Activated naive CD4-positive, alpha-beta T cell treated with anti-CD3 and anti-CD28 coated beads, Interleukin-2, amount 10 ng/mL, durations not matched to agents 7 days and 5 days (primary cell): Measurements from ENCODE around the gene SPOPL.
A peak's percentile ranks its signal among the peaks of the same experiment; 100 is the strongest.
"Not testable (repeated sequence)": the region's sequence is repeated elsewhere in the genome, so short reads cannot be mapped to it uniquely, and the experiment has no call there.

Source experiments
- CTCF ChIA-PET: fragments of 350-600 bp; sonication (Branson Sonifier 250); formaldehyde crosslinking; loops from one replicate; lab custom pipeline; 2021; ENCODE audit warnings: antibody characterized with exemption; lab: Charles Lee
- DNase-seq: peaks from one replicate; pipeline ENCODE4 v3.0.0-alpha.2; 2020
- H3K27ac Mint-ChIP-seq: one replicate; pipeline ENCODE4 v1.8.0; 2021; ENCODE audit warnings: mild to moderate bottlenecking, moderate library complexity, mixed read lengths
- H3K27me3 Mint-ChIP-seq: one replicate; pipeline ENCODE4 v1.8.0; 2021; ENCODE audit warnings: mild to moderate bottlenecking, mixed read lengths
- H3K36me3 Mint-ChIP-seq: one replicate; pipeline ENCODE4 v1.8.0; 2021; ENCODE audit warnings: mixed read lengths
- H3K4me1 Mint-ChIP-seq: one replicate; pipeline ENCODE4 v1.8.0; 2021; ENCODE audit warnings: mixed read lengths
- H3K4me3 Mint-ChIP-seq: one replicate; pipeline ENCODE4 v1.8.0; 2021; ENCODE audit warnings: mild to moderate bottlenecking, moderate library complexity, mixed read lengths
- H3K9me3 Mint-ChIP-seq: one replicate; pipeline ENCODE4 v1.8.0; 2021; ENCODE audit warnings: mixed read lengths

SPOPL gene

DNA sequence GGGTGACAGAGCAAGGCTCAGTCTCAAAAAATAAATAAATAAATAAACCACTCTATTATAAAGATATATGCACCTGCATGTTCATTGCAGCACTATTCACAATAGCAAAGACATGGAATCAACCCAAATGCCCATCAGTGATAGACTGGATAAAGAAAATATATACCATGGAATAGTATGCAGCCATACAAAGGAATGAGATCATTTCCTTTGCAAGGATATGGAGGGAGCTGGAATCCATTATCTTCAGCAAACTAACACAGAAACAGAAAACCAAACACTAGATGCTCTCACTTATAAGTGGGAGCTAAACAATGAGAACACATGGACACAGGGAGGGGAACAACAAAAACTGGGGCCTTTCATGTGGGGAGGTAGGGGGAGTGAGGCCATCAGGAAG is 18.8 kb upstream of the SPOPL start:
- H3K4me1 Mint-ChIP-seq, H3K27me3 Mint-ChIP-seq, DNase-seq, H3K36me3 Mint-ChIP-seq, H3K9me3 Mint-ChIP-seq, H3K27ac Mint-ChIP-seq, CTCF ChIA-PET, H3K4me3 Mint-ChIP-seq: not testable (repeated sequence)

GRCh38 chr2:138485019-138485418 is 16.6 kb upstream of the SPOPL start:
- H3K4me3 Mint-ChIP-seq: no peak overlapping the region
- CTCF ChIA-PET: no interaction called here
- no peaks in the 10 kb centered on the region for H3K27me3 Mint-ChIP-seq
- H3K36me3 Mint-ChIP-seq: no peaks in the 10 kb centered on the region
- H3K27ac Mint-ChIP-seq: no peak overlapping the region
- no peak for DNase-seq
- peaks cover 3% of the 10 kb centered on the region for H3K9me3 Mint-ChIP-seq
- no peaks in the 10 kb centered on the region for H3K4me1 Mint-ChIP-seq

DNA sequence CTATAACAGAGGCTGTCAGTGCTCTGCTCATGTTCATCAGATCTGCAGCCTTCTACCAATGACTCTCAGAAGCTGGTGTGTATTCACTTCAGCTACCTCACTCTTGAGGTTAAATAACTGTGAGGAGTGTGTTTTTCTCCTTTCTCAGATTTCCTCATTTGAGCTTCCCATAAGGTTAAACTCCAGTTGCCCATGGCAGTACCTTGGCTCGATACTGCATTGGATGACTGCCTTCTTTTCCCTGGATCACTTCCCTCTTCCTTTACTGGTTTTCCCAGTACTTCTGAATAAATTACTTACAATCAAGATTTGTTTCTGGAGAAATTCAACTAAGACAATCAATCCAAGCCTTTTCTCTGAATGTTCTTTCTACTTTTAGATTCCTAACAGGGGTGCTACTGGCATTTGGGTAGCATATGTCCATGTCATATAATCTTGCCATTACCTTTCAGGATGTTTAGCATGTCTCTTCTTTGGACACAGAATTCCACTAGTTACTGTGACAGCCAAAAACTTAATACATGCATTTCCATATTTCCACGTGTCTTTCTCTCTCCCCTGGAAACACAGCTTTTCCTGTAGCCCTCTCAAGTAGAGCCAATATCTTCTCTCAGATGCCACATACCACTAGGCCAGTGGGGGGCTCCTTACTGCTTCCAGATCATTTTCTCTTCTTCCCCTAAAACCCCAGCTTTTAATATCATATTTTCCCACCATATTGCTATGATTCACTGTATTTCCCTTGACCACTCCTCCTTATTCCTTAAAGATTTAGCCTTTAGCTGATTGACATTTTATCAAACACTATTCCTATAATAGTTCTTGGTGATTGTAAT is 15.0 kb upstream of the SPOPL start:
- Mint-ChIP-seq H3K27ac (no peak overlapping the region), H3K4me3 (no peak overlapping the region), H3K9me3 (peaks cover 3% of the 10 kb centered on the region), H3K4me1 (no peaks in the 10 kb centered on the region), H3K27me3 (no peaks in the 10 kb centered on the region), H3K36me3 (no peaks in the 10 kb centered on the region)
- DNase-seq: no peak
- CTCF ChIA-PET: no interaction called here

DNA sequence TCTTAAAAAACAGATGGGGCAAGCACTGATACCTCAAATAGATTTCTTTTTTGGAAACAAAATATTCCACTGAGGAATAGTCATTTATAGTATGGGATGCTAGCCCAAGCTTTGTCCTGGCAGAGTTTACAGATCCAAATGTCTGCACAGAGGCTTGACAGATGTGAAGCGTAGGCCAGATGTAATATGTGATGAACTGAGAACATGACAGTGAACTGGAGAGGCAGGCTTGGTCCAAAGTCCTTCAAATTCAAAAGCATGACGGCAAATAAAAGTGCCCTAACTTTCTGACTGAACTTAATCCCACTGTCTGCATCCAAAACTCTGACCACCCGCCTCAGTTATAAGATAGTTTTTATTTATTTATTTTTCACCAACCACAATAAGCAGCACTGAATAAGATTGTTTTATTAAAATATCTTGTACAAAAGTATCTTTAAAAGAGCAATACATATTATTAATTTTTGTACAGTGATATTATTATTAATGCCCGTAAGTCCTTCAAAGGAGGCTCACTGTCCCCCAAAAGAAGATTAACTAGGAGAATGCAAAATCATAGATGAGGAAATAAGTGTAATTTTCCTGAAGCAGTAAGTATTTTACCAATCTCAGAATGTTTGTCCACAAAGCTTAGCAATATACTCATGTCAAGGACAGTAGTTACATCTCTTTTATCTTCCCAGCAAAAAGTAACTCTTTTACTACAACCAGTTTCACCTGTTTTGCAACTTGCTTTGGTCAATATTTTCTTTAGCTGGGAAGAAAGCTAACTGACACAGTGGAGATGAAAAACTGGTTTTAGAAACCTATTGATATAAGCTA is 10.7 kb upstream of the SPOPL start:
- Mint-ChIP-seq H3K4me3 (no peak overlapping the region), H3K27ac (no peak overlapping the region), H3K9me3 (no peaks in the 10 kb centered on the region), H3K27me3 (peaks cover 5% of the 10 kb centered on the region), H3K36me3 (no peaks in the 10 kb centered on the region), H3K4me1 (no peaks in the 10 kb centered on the region)
- CTCF ChIA-PET: no interaction called here
- no peak for DNase-seq

DNA sequence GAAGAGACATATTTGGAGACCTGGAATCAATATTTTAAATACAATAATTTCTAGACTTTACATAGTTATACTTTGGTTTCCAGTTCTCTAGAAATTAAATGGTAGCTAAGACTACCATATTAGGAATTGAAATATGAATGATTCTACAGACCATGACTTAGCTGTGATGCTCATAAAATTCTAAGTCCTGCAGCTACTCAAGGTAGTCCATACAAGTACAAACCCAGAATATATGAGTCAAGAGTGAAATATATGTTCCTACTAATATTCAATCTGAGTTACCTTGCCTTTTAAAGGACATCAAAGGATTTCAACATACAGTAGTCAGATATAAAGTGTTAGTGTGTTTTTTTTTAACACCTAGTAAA is 10.1 kb upstream of the SPOPL start:
- no peak for DNase-seq
- H3K4me3 Mint-ChIP-seq: no peak overlapping the region
- peaks cover 5% of the 10 kb centered on the region for H3K27me3 Mint-ChIP-seq
- H3K27ac Mint-ChIP-seq: no peak overlapping the region
- CTCF ChIA-PET: no interaction called here
- H3K36me3 Mint-ChIP-seq: no peaks in the 10 kb centered on the region
- no peaks in the 10 kb centered on the region for H3K9me3 Mint-ChIP-seq
- H3K4me1 Mint-ChIP-seq: no peaks in the 10 kb centered on the region

DNA sequence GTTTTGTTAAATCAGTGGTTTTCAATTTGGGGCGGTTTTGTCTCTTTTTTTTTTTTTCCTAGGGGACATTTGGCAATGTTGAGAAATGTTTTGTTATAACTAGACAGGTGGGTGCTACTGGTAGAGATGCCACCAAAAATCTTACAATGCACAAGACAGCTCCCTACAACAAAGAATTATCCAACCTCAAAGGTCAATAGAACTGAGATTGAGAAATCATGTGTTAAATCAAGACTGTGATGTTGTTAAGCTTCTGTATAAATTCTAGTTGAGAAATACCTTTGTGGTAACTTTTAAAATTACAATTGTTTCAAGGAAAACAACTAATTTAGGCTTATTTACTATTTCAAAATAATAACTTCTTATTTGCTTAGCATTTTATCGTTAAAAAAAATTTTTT is 9.4 kb upstream of the SPOPL start:
- CTCF ChIA-PET: no interaction called here
- H3K4me1 Mint-ChIP-seq: no peaks in the 10 kb centered on the region
- DNase-seq: no peak
- no peak overlapping the region for H3K4me3 Mint-ChIP-seq
- peaks cover 5% of the 10 kb centered on the region for H3K27me3 Mint-ChIP-seq
- H3K27ac Mint-ChIP-seq: no peak overlapping the region
- no peaks in the 10 kb centered on the region for H3K36me3 Mint-ChIP-seq
- H3K9me3 Mint-ChIP-seq: no peaks in the 10 kb centered on the region

DNA sequence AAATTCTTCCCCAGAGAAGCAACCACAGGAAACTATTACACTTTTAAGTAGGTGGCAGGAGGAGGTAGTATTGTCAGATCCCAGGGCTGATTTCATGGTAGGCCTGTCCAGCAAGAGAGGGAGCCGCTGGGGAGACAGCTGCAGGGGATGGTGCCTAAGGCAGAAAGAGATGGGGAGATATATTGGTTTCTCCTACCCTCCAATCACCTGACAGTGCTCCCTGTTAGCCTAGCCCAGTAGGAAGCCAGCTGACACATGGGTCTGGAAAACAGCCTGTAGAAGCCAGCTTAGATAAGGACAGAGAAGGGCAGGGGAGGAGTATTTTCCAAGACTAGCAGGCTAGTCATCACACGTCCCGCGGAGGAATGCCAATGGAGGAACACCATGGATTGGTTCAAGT is 8.2 kb upstream of the SPOPL start:
- CTCF ChIA-PET: no interaction called here
- H3K9me3 Mint-ChIP-seq: no peaks in the 10 kb centered on the region
- peaks cover 5% of the 10 kb centered on the region for H3K27me3 Mint-ChIP-seq
- H3K36me3 Mint-ChIP-seq: no peaks in the 10 kb centered on the region
- H3K4me1 Mint-ChIP-seq: no peaks in the 10 kb centered on the region
- H3K4me3 Mint-ChIP-seq: no peak overlapping the region
- H3K27ac Mint-ChIP-seq: no peak overlapping the region
- no peak for DNase-seq

- no peaks in the 10 kb centered on the region for H3K4me1 Mint-ChIP-seq
- no peaks in the 10 kb centered on the region for H3K36me3 Mint-ChIP-seq
- CTCF ChIA-PET: no interaction called here
- H3K9me3 Mint-ChIP-seq: no peaks in the 10 kb centered on the region
- no peak overlapping the region for H3K27ac Mint-ChIP-seq
- H3K27me3 Mint-ChIP-seq: peaks cover 5% of the 10 kb centered on the region
- H3K4me3 Mint-ChIP-seq: no peak overlapping the region
- no peak for DNase-seq
These were observed 7.2 kb upstream of the SPOPL start for GRCh38 chr2:138494265-138494966.

DNA sequence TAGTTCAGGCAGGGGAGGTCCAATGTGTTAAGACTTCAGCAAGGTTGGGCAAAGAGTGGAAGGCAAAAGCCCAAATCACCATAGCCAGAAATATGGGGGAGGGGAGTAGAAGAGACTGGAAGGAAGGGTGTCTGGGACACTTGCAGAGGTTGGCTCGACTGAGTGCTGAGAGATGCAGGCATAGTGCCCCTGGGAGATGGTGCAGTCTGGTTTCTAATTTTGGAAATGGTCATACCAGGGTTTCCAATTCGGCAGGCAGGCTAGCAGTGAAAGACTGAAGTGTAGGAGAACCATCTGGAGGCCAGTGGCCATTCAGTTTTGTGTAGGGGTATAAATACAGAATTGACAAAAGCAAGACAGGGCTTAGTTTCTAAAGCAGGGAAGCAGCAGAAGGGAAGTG is 6.2 kb upstream of the SPOPL start:
- peaks cover 5% of the 10 kb centered on the region for H3K27me3 Mint-ChIP-seq
- H3K4me3 Mint-ChIP-seq: no peak overlapping the region
- no peak overlapping the region for H3K27ac Mint-ChIP-seq
- no peaks in the 10 kb centered on the region for H3K4me1 Mint-ChIP-seq
- H3K9me3 Mint-ChIP-seq: no peaks in the 10 kb centered on the region
- CTCF ChIA-PET: no interaction called here
- no peak for DNase-seq
- H3K36me3 Mint-ChIP-seq: no peaks in the 10 kb centered on the region

DNA sequence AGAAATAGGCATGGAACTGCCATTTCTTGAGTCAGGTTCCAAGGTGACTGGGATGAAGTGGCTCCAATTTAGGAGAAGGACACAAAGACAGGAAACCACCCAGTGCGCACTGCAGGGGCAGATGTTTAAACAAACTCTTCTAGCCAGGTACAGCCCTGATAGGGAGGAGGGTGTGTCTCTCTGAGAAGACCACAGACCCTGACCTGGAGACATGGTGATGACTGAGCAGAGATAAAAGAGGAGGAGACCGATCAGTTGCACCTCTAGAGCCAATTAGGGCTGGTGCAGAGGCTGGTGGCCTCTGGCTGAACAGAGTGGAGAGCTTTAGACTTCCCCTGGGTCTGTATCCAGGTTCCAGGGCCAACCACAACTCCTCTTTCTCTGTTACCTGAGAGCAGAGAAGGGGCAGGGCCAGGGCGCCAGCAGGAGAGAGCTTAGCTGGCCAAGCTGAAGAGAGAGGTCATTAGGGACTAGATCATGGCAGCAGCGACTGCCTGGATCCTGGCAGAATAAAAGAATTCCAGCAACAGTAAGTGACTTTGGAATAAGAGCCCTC is 5.4 kb upstream of the SPOPL start:
- peaks cover 8% of the 10 kb centered on the region for H3K27me3 Mint-ChIP-seq
- CTCF ChIA-PET: no interaction called here
- no peak overlapping the region for H3K4me3 Mint-ChIP-seq

GRCh38 chr2:138497294-138497693 is 4.3 kb upstream of the SPOPL start:
- CTCF ChIA-PET: no interaction called here
- Mint-ChIP-seq H3K36me3 (peaks cover 1% of the 10 kb centered on the region), H3K4me3 (no peak overlapping the region), H3K9me3 (no peaks in the 10 kb centered on the region), H3K4me1 (peaks cover 6% of the 10 kb centered on the region), H3K27me3 (peaks cover 10% of the 10 kb centered on the region), H3K27ac (no peak overlapping the region)
- no peak for DNase-seq

More for the DNA sequence above, 5.4 kb upstream of the SPOPL start:
- H3K9me3 Mint-ChIP-seq: no peaks in the 10 kb centered on the region
- DNase-seq: no peak
- peaks cover 4% of the 10 kb centered on the region for H3K4me1 Mint-ChIP-seq
- H3K27ac Mint-ChIP-seq: no peak overlapping the region
- no peaks in the 10 kb centered on the region for H3K36me3 Mint-ChIP-seq

- Mint-ChIP-seq H3K27ac (no peak overlapping the region), H3K4me3 (no peak overlapping the region), H3K4me1 (peaks cover 30% of the 10 kb centered on the region), H3K36me3 (peaks cover 4% of the 10 kb centered on the region), H3K27me3 (peaks cover 6% of the 10 kb centered on the region), H3K9me3 (no peaks in the 10 kb centered on the region)
- CTCF ChIA-PET: no interaction called here
- no peak for DNase-seq
These were observed 1.9 kb upstream of the SPOPL start for GRCh38 chr2:138499684-138500083.

DNA sequence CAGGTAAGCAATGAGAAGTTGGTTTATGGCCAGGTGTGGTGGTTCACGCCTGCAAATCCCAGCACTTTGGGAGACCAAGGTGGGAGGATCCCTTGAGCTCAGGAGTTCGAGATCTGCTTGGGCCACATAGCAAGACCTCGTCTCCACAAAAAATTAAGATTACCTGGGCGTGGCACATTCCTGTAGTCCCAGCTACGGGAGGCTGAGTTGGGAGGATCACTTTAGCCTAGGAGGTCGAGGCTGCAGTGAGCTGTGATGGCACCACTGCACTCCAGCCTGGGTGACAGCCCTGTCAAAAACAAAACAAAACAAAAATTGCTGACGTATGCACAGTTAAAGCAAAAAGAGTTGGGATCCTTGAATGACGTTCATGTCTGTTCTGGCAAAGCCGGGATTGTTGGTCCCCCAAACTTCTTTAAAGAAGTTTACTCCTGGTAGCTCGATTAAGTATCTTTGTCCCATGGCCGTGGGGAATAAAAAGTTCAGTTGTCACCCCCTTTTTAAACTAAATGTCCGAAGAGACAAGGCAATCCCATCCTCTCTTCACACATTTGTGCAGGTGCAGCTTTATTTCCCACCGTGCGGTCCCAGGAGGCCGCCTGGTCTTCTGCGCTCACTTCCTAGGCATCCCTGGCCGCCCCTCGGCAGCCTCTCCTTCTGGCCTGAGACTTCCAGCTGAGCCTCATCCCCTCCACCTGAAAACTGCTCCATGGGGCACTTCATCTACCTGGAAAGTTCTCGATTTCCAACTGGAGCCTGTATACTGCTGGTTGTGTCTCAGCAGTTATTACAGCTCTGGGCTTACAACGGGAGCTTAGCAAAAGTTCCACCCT is 762 bp upstream of the SPOPL start:
- Mint-ChIP-seq H3K4me1 (peaks cover 32% of the 10 kb centered on the region), H3K27ac (peak overlapping the region; percentile 73), H3K27me3 (peaks cover 5% of the 10 kb centered on the region), H3K9me3 (no peaks in the 10 kb centered on the region), H3K36me3 (peaks cover 7% of the 10 kb centered on the region), H3K4me3 (peak overlapping the region; percentile 100)
- CTCF ChIA-PET: interaction anchor here (0.9 kb wide), 1 partner anchor 96 kb away, joined by 4 read pairs; no protein-coding TSS in a partner anchor
- DNase-seq: no peak
